ENCODE measurements around the gene NAXE. TPM values are rescaled to one million over a fixed set of nuclear protein-coding genes. Genes with fewer than 3 reads are reported as not detected.
"Not testable (repeated sequence)": the region's sequence is repeated elsewhere in the genome, so short reads cannot be mapped to it uniquely, and the experiment has no call there.

NAXE gene
- total RNA-seq (2014; rRNA removed; shearing (Covaris generic)) = 212 and 242 TPM in 2 replicates

- peak; percentile 37 for DNase-seq (ENCODE audit: low spot score)
Observed at GRCh38 chr1:156591432-156592157, at the start of gene NAXE. NAXE (plus strand) TSS chr1:156591776; CDS start chr1:156591805, 29 bp downstream.

DNA sequence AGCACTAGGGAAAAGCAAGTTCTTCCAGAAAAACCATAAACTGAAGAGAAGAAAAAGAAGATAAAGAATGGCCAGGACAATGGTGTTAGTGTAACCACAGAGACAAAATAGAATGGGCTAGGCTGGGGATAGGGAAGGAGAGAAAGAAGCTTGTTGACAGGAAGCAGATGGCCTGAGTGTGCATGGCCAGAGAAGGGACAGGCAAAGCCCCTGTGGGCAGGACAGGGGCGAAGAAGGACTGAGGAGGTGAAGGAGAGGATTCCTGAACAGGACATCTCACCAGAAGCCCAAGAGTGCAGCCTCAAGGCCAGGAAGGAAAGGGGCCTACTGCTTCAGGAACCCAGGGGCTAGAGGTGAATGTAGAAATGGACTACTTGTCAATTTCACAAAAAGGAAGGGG, 48.5 kb upstream of the NAXE start:
- no peak for DNase-seq (ENCODE audit: low spot score)

GRCh38 chr1:156544592-156545102, 46.9 kb upstream of the NAXE start:
- DNase-seq (ENCODE audit: low spot score) = no peak

DNA sequence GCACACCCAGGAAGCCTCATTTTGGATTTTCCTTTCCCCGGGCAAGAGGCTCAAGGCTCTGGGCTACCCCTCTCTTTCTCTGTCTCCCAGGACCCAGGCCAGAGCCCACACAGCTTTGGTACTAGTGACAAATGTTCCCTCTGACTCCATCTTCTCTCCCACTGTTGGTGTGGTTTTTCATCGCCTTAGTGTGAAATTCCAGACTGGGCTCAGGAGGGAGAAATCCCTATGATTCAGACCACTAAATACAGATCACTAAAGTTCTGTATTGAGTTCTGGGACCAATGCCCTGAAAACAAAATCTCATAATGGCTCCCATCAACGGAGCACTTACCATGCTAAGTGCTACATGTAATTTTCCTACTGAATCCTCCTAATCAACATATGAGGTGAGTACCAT, 45.3 kb upstream of the NAXE start:
- no peak for DNase-seq (ENCODE audit: low spot score)

DNA sequence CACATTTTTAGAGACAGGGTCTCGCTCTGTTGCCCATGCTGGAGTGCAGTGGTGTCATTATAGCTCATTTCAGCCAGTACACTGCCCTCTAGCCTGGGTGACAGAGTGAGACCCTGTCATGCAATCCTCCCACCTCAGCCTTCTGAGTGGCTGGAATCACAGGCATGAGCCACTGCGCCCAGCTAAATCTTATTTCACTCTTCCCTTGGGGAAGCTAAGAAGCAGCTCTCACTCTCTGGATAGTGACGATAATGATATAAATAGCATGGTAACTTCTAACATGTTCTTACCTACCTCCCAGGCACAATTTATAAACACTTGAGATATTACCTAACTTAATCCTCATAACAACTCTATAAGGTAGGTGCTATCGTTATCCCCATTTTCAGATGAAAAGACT, 44.1 kb upstream of the NAXE start:
- no peak for DNase-seq (ENCODE audit: low spot score)

GRCh38 chr1:156547982-156548381, 43.6 kb upstream of the NAXE start:
- no peak for DNase-seq (ENCODE audit: low spot score)

DNA sequence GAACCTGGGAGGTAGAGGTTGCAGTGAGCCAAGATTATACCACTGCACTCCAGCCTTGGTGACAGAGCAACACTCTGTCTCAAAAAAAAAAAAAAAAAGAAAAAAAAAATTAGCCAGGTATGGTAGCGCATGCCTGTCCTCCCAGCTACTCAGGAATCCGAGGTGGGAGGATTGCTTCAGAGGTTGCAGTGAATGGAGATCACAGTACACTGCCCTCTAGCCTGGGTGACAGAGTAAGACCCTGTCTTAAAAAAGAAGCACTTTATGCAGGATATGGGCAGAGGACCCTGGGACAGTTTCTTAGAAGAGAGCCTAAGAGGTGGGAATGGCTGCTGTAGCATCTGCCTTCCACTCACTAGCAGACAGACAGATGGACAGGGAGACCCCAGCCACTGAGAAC, 42.2 kb upstream of the NAXE start:
- DNase-seq (ENCODE audit: low spot score) = no peak

DNA sequence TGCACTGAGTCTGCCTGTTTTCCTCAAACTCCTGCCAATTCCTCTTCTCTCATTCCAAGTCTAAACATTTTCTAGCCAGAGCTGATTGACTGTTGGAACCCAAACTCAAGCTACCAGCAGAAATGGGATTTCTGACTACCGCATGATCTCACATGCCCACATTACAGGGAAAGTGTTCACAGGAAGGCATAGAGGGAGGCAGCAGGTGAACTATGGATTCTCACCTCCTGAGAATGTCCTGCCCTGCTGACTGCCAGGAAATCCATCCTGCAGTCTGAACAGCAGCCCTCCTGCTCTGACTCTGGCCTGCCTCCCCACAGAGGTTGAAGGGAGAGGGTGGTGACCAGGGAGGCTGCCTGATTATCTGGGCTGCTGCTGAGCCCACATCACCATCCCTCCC, 41.7 kb upstream of the NAXE start:
- DNase-seq (ENCODE audit: low spot score) = no peak

DNA sequence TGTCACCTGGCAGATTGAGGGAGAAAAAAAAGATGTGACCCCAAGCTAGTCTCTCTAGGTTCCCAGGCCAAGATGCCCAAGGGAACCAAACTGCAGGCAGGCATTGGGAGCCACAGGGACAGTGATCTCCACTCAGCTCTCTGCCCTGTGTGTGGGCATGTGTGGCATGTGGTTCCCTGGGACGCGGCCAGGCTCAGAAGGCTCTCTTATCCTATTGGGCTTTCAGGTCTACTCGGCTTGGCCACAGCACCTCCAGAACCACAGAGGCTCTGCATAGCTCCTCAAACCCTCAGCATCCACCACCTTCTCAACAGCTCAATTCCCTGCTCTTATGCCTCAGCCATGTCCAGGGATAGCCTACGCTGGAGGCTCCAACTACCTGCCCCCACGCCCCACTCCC, 41.2 kb upstream of the NAXE start:
- no peak for DNase-seq (ENCODE audit: low spot score)

DNA sequence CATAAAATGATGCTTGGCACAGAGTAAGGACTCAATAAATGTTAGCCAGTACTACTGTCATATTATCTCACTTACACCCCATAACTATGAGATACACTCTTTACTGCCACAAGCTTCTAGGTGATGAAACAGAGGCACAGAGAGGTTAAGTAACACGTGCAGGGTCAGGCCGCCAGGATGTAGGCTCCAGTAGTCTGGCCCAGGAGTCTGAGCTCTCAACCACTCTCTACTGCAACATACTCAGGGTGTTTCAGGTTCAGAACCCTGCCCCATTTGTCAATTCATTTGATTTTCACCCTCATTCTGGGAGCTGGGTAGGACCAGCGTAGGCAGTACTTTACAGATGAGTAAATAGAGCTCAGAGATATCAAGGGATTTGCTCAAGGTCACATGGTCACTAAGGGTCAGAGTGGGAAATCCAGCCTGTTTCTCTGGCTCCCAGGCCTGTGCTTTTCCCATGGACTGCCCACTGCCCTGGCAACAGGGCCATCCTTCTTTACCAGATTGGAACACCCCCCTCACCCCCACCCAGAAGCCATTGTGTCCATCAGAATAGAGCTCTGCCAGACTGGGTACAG, 40.4 kb upstream of the NAXE start:
- DNase-seq (ENCODE audit: low spot score) = no peak

DNA sequence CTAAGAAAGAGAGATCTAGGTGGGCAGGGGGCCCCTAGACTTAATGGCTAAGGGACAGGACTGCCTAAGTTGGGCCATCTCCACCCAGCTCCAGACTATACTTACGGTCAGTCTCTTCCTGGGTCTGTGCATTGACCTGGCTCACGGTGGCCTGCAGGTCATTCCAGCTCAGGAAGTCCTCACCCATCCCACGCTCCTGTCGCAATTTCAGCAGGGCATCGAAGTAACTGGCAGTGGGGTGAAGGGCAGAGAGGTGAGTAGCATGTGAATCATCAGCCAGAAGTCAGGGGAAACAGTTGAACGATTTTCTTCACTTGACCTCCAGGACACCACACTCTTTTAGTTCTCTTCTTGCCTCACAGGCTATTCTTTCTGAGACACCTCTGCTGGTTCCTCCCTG, 39.7 kb upstream of the NAXE start:
- no peak for DNase-seq (ENCODE audit: low spot score)

GRCh38 chr1:156552518-156552917, 39.1 kb upstream of the NAXE start:
- DNase-seq (ENCODE audit: low spot score) = no peak

DNA sequence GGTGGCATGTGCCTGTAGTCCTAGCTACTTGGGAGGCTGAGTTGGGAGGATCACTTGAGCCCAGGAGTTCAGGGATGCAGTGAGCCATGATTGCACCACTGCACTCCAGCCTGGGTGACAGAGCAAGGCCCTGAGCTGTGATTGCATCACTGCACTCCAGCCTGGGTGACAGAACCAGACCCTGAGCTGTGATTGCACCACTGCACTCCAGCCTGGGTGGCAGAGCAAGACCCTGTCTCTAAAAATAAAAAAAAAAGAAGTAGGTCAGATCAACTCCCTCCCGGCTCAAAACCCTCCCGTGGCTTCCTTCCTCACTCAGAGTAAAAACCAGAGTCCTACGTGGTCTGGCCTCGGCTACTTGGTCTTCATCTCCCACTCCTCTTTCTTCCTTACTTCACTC, 38.6 kb upstream of the NAXE start:
- DNase-seq (ENCODE audit: low spot score) = not testable (repeated sequence)

DNA sequence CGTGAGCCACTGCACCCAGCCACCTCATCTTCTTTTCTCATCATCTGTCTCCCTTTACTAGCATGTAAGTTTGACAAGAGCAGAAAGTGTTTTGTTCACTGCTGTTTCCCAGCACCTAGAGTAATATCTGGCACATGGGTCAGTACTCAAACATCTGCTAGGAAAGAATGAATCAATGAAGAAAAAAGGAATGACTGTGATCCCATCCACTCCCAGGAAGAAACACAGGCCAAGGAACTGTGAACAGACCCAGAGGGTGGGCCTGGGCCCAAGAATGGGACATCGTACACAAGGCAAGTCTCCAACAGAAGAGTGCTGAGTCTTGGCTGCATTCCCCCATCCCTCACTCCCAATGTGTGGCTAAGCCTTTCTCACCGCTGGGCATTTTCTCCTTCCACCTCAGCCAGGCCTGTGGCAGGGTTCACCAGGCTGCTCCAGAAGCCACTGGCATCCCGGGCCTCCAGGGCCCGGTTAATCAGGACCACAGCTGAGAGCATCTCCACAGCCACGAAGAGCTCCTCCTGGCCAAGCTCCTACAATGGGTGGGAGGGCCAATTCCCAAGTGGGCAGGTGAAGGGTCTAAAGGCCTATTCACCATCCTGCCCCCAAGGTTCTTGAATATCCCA, 37.6 kb upstream of the NAXE start:
- no peak for DNase-seq (ENCODE audit: low spot score)

DNA sequence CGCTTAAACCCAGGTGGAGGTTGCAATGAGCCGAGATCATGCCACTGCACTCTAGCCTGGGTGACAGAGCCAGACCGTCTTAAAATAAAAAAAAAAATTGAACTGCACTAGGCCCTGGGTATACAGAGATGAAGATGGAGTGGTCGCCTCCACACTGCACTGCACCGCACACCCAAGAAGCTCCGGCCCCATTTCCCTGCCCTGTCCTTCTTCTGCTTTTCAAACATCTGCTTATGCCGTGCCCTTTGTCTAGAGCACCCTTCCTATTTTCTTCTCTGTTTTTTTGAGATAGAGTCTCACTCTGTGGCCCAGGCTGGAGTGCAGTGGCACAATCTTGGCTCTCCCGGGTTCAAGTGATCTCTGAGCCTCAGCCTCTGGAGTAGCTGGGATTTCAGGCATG, 36.6 kb upstream of the NAXE start:
- DNase-seq (ENCODE audit: low spot score) = no peak

- DNase-seq (ENCODE audit: low spot score) = no peak
Observed at GRCh38 chr1:156555715-156556114, 35.9 kb upstream of the NAXE start.

DNA sequence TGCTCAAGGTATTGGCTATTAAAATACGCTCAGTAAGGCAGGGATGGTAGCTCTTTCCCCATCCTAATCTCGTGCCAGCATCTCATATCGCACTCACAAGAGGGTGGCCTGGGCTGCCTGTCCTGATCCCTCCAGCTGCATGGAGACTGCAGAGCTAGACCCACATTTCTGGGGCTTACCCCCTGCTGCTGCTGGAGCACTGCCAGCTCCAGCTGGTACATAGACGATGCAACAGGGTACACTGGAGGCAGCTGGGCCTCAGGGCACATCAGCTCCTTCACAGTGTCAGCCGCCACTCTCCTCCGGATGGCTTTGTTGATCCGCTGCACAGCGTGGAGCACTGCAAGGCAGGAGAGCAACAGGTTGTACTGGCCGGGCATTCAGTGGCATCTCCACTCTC, 35.2 kb upstream of the NAXE start:
- no peak for DNase-seq (ENCODE audit: low spot score)

- no peak for DNase-seq (ENCODE audit: low spot score)
Observed at GRCh38 chr1:156559086-156559796, 32.3 kb upstream of the NAXE start.

GRCh38 chr1:156559797-156560385, 31.7 kb upstream of the NAXE start:
- no peak for DNase-seq (ENCODE audit: low spot score)

GRCh38 chr1:156560585-156561163, 30.9 kb upstream of the NAXE start:
- DNase-seq (ENCODE audit: low spot score) = no peak

DNA sequence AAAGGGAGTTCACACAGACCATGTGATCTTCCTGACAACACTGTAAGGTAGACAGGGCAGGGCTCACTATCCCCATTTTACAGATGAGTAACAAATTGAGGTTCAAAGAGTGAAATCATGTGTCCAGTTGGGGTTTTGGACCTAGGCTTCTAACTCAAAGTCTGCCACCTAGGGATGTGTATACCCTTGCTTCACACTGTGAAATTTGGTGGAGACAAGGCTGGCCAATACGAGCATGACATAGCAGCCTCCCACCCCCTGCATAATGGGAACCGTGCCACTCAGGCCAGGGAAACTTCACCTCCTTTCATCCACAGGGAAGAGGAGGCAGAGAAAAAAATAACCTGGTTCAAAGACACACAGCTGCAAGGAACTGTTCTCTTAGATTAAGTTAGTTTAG, 26.1 kb upstream of the NAXE start:
- no peak for DNase-seq (ENCODE audit: low spot score)

DNA sequence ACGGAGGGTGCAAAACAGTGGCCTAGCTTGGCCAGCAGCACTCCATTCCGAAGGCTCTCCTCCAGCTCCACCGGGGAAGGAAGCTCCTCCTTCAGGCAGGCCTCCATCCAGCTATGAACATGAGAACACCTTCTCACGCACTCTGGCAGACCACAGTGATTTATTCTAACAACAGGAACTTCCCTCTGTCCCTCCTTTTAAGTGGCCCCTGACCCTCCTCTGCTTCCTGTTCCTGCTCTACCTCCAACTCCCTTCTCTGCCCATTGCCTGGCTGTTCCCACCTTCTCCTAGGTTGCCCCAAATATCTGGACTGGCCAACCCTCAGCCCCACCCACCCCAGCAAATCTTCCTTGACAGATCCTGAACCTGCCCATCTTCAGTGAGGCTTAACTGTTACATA, 25.1 kb upstream of the NAXE start:
- no peak for DNase-seq (ENCODE audit: low spot score)

Measured in H4 (cell line).